Measurements from ENCODE around the gene CDKL4.

The CDKL4 gene

GRCh38 chr2:39243469-39244123, at the start of gene CDKL4:
TSS of gene CDKL4 (minus strand) at chr2:39243970.
- no peak for TF ChIP-seq CTCF (IDR thresholded peaks at IDR 0.05; ENCODE audit: insufficient read depth, missing control alignments)
- no peak for FAIRE-seq

GRCh38 chr2:39290433-39290832, 46.7 kb upstream of the CDKL4 start:
- no peak for TF ChIP-seq CTCF (IDR thresholded peaks at IDR 0.05; ENCODE audit: insufficient read depth, missing control alignments)
- FAIRE-seq = no peak
- DNase-seq (ENCODE audit: insufficient read length, low spot score) = no peak

More at GRCh38 chr2:39243469-39244123, at the start of gene CDKL4:
- DNase-seq (ENCODE audit: insufficient read length, low spot score) = no peak

GRCh38 chr2:39289609-39290008, 45.8 kb upstream of the CDKL4 start:
- TF ChIP-seq CTCF (IDR thresholded peaks at IDR 0.05; ENCODE audit: insufficient read depth, missing control alignments) = no peak
- no peak for DNase-seq (ENCODE audit: insufficient read length, low spot score)
- FAIRE-seq = no peak

GRCh38 chr2:39283561-39283960, 39.8 kb upstream of the CDKL4 start:
- no peak for FAIRE-seq
- DNase-seq (ENCODE audit: insufficient read length, low spot score) = no peak
- no peak for TF ChIP-seq CTCF (IDR thresholded peaks at IDR 0.05; ENCODE audit: insufficient read depth, missing control alignments)

GRCh38 chr2:39281391-39281790, 37.6 kb upstream of the CDKL4 start:
- no peak for FAIRE-seq
- no peak for TF ChIP-seq CTCF (IDR thresholded peaks at IDR 0.05; ENCODE audit: insufficient read depth, missing control alignments)
- DNase-seq (ENCODE audit: insufficient read length, low spot score) = no peak

GRCh38 chr2:39275016-39275415, 31.2 kb upstream of the CDKL4 start:
- no peak for TF ChIP-seq CTCF (IDR thresholded peaks at IDR 0.05; ENCODE audit: insufficient read depth, missing control alignments)
- DNase-seq (ENCODE audit: insufficient read length, low spot score) = no peak

GRCh38 chr2:39269941-39270340, 26.2 kb upstream of the CDKL4 start:
- no peak for DNase-seq (ENCODE audit: insufficient read length, low spot score)
- TF ChIP-seq CTCF (IDR thresholded peaks at IDR 0.05; ENCODE audit: insufficient read depth, missing control alignments) = no peak
- no peak for FAIRE-seq

More at GRCh38 chr2:39275016-39275415, 31.2 kb upstream of the CDKL4 start:
- FAIRE-seq = no peak

All from D721Med (cell line).